ENCODE results near the gene HDAC1.
A peak's percentile ranks its signal among the peaks of the same experiment; 100 is the strongest.

The HDAC1 gene

GRCh38 chr1:32273391-32274208 lies 18.3 kb upstream of the HDAC1 start:
- H3K27ac ChIP-seq (ENCODE audit: low read depth, low read length): peak overlapping the region; percentile 85

GRCh38 chr1:32274646-32275340 lies 17.1 kb upstream of the HDAC1 start:
- TF ChIP-seq, protein P1, sequence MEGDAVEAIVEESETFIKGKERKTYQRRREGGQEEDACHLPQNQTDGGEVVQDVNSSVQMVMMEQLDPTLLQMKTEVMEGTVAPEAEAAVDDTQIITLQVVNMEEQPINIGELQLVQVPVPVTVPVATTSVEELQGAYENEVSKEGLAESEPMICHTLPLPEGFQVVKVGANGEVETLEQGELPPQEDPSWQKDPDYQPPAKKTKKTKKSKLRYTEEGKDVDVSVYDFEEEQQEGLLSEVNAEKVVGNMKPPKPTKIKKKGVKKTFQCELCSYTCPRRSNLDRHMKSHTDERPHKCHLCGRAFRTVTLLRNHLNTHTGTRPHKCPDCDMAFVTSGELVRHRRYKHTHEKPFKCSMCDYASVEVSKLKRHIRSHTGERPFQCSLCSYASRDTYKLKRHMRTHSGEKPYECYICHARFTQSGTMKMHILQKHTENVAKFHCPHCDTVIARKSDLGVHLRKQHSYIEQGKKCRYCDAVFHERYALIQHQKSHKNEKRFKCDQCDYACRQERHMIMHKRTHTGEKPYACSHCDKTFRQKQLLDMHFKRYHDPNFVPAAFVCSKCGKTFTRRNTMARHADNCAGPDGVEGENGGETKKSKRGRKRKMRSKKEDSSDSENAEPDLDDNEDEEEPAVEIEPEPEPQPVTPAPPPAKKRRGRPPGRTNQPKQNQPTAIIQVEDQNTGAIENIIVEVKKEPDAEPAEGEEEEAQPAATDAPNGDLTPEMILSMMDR (IDR thresholded peaks at IDR 0.05; ENCODE audit: insufficient read depth, low read length, poor library complexity, severe bottlenecking): no peak
- no peak for TF ChIP-seq EZH2phosphoT487 (conservative IDR thresholded peaks at IDR 0.05; ENCODE audit: low read length)

More at GRCh38 chr1:32273391-32274208, 18.3 kb upstream of the HDAC1 start:
- Histone ChIP-seq H3K4me3 (ENCODE audit: insufficient read depth, low read length, poor library complexity, severe bottlenecking) (peak overlapping the region; percentile 42), H3K9me2 (replicated peaks; ENCODE audit: insufficient read depth, low read length) (no peaks in the 10 kb centered on the region), H3K27me3 (ENCODE audit: low read length) (no peaks in the 10 kb centered on the region), H3K9me3 (ENCODE audit: insufficient read depth, low read length) (no peaks in the 10 kb centered on the region), H3K9ac (ENCODE audit: low read length) (peak overlapping the region; percentile 57), H2AFZ (ENCODE audit: low read depth, low read length, severe bottlenecking) (peak overlapping the region; percentile 22), H4K20me1 (ENCODE audit: low read depth, low read length) (no peaks in the 10 kb centered on the region), H3F3A (ENCODE audit: insufficient read depth) (peaks cover 14% of the 10 kb centered on the region), H3K36me3 (ENCODE audit: low read length) (no peaks in the 10 kb centered on the region), H3K4me2 (ENCODE audit: low read depth, low read length, poor library complexity, severe bottlenecking) (peak overlapping the region; percentile 75), H3K79me2 (ENCODE audit: insufficient read depth, low read length) (peaks cover 4% of the 10 kb centered on the region; the same call in 1 of the 2 replicates)
- TF ChIP-seq, protein P1 (IDR thresholded peaks at IDR 0.05; ENCODE audit: insufficient read depth, low read length, poor library complexity, severe bottlenecking): no peak
- no peak for TF ChIP-seq EZH2phosphoT487 (conservative IDR thresholded peaks at IDR 0.05; ENCODE audit: low read length)

DNA sequence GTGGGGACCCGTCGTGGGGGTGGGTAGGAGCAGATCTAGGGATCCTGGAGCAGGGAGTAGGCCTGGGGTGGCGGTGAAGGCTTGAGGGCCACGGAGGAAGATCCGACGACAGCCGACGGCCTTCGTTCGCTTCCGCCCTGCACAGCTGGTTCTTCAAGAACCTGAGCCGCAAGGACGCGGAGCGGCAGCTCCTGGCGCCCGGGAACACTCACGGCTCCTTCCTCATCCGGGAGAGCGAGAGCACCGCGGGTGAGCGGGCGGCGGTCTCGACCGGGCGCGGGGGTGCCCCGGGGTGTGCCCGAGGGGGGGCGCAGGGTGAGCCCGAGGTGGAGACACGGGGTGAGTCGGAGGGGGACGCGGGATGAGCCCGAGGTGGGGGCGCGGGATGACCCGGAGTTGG lies 16.5 kb upstream of the HDAC1 start:
- no peaks in the 10 kb centered on the region for H4K20me1 ChIP-seq (ENCODE audit: low read depth, low read length)
- TF ChIP-seq, protein P1 (IDR thresholded peaks at IDR 0.05; ENCODE audit: insufficient read depth, low read length, poor library complexity, severe bottlenecking): no peak
- no peak for TF ChIP-seq EZH2phosphoT487 (conservative IDR thresholded peaks at IDR 0.05; ENCODE audit: low read length)
- no peak overlapping the region for H2AFZ ChIP-seq (ENCODE audit: low read depth, low read length, severe bottlenecking)
- H3K79me2 ChIP-seq (ENCODE audit: insufficient read depth, low read length): peaks cover 4% of the 10 kb centered on the region; the same call in 1 of the 2 replicates
- H3K9ac ChIP-seq (ENCODE audit: low read length): no peak overlapping the region
- H3K4me3 ChIP-seq (ENCODE audit: insufficient read depth, low read length, poor library complexity, severe bottlenecking): no peak overlapping the region
- H3K9me3 ChIP-seq (ENCODE audit: insufficient read depth, low read length): no peaks in the 10 kb centered on the region
- no peaks in the 10 kb centered on the region for H3K9me2 ChIP-seq (replicated peaks; ENCODE audit: insufficient read depth, low read length)
- no peak overlapping the region for H3K4me2 ChIP-seq (ENCODE audit: low read depth, low read length, poor library complexity, severe bottlenecking)
- H3K36me3 ChIP-seq (ENCODE audit: low read length): peaks cover 4% of the 10 kb centered on the region; the same call in 1 of the 2 replicates
- no peaks in the 10 kb centered on the region for H3K27me3 ChIP-seq (ENCODE audit: low read length)
- H3K27ac ChIP-seq (ENCODE audit: low read depth, low read length): no peak overlapping the region
- H3F3A ChIP-seq (ENCODE audit: insufficient read depth): peaks cover 10% of the 10 kb centered on the region

More at GRCh38 chr1:32274646-32275340, 17.1 kb upstream of the HDAC1 start:
- peak overlapping the region; percentile 85 for H3K27ac ChIP-seq (ENCODE audit: low read depth, low read length)
- peak overlapping the region; percentile 75 for H3K4me2 ChIP-seq (ENCODE audit: low read depth, low read length, poor library complexity, severe bottlenecking)
- H3F3A ChIP-seq (ENCODE audit: insufficient read depth): peaks cover 12% of the 10 kb centered on the region
- peak overlapping the region; percentile 42 for H3K4me3 ChIP-seq (ENCODE audit: insufficient read depth, low read length, poor library complexity, severe bottlenecking)
- peak overlapping the region; percentile 57 for H3K9ac ChIP-seq (ENCODE audit: low read length)
- H3K79me2 ChIP-seq (ENCODE audit: insufficient read depth, low read length): peaks cover 4% of the 10 kb centered on the region; the same call in 1 of the 2 replicates
- no peak overlapping the region for H2AFZ ChIP-seq (ENCODE audit: low read depth, low read length, severe bottlenecking)
- H3K27me3 ChIP-seq (ENCODE audit: low read length): no peaks in the 10 kb centered on the region
- no peaks in the 10 kb centered on the region for H4K20me1 ChIP-seq (ENCODE audit: low read depth, low read length)
- H3K9me2 ChIP-seq (replicated peaks; ENCODE audit: insufficient read depth, low read length): no peaks in the 10 kb centered on the region
- H3K36me3 ChIP-seq (ENCODE audit: low read length): peaks cover under 1% of the 10 kb centered on the region; the same call in 1 of the 2 replicates
- H3K9me3 ChIP-seq (ENCODE audit: insufficient read depth, low read length): no peaks in the 10 kb centered on the region
